GM23338 (cell line): Measurements from ENCODE around the gene ZNF747. TPM values are rescaled to one million over a fixed set of nuclear protein-coding genes. Genes with fewer than 3 reads are reported as not detected.
"Not testable (repeated sequence)": the region's sequence is repeated elsewhere in the genome, so short reads cannot be mapped to it uniquely, and the experiment has no call there.

Experiments used
- ATAC-seq: fragments of 200-7000 bp; cut with Tn5 transposase; 3 replicates; pipeline ENCODE4 v1.9.1; 2020
- DNase-seq: peaks from one replicate; pipeline ENCODE4 v3.0.0-alpha.2; 2015; ENCODE audit warnings: low spot score
- H2AFZ ChIP-seq: fragments of 200-600 bp; sonication (generic); 2 replicates; pipeline ENCODE4 v1.8.0; 2016; ENCODE audit warnings: antibody characterized with exemption, mild to moderate bottlenecking, moderate library complexity
- H3F3A ChIP-seq: fragments of 200-600 bp; sonication (generic); replicated peaks from 2 replicates; pipeline ENCODE4 v1.8.0; 2017; ENCODE audit warnings: antibody characterized with exemption, mixed run types, low read depth
- H3K27ac ChIP-seq: fragments of 200-600 bp; sonication (generic); 2 replicates; pipeline ENCODE4 v1.6.1; 2016; ENCODE audit warnings: low read depth
- H3K27me3 ChIP-seq: fragments of 200-600 bp; sonication (generic); 2 replicates; pipeline ENCODE4 v1.8.0; 2016; ENCODE audit warnings: mild to moderate bottlenecking, mixed run types, moderate library complexity; ENCODE audit not compliant: insufficient read depth
- H3K36me3 ChIP-seq: fragments of 200-600 bp; sonication (generic); 2 replicates; pipeline ENCODE4 v1.8.0; 2016; ENCODE audit warnings: mild to moderate bottlenecking; ENCODE audit not compliant: insufficient read depth
- H3K4me1 ChIP-seq: fragments of 200-600 bp; sonication (generic); 2 replicates; pipeline ENCODE4 v1.8.0; 2016; ENCODE audit warnings: mild to moderate bottlenecking, moderate library complexity; ENCODE audit not compliant: insufficient read depth
- H3K4me2 ChIP-seq: fragments of 200-600 bp; sonication (generic); 2 replicates; pipeline ENCODE4 v1.7.1; 2017; ENCODE audit warnings: mixed run types
- H3K4me3 ChIP-seq: fragments of 200-600 bp; sonication (generic); 2 replicates; pipeline ENCODE4 v1.6.1; 2016; ENCODE audit warnings: mixed run types
- H3K79me2 ChIP-seq: fragments of 200-600 bp; sonication (generic); replicated peaks from 2 replicates; pipeline ENCODE4 v1.8.0; 2017; ENCODE audit warnings: mild to moderate bottlenecking; ENCODE audit not compliant: insufficient read depth
- H3K9me2 ChIP-seq: fragments of 200-600 bp; sonication (generic); 2 replicates; pipeline ENCODE4 v1.8.0; 2017; ENCODE audit not compliant: insufficient read depth
- H4K20me1 ChIP-seq: fragments of 200-600 bp; sonication (generic); replicated peaks from 2 replicates; pipeline ENCODE4 v1.8.0; 2017; ENCODE audit warnings: mild to moderate bottlenecking; ENCODE audit not compliant: insufficient read depth
- H3K27ac Mint-ChIP-seq: 2 replicates; pipeline ENCODE4 v1.8.0; 2020; ENCODE audit warnings: inconsistent platforms, mild to moderate bottlenecking, moderate library complexity, mixed read lengths
- H3K27me3 Mint-ChIP-seq: 3 replicates; pipeline ENCODE4 v1.8.0; 2022; ENCODE audit warnings: low read depth, mild to moderate bottlenecking, moderate library complexity, mixed read lengths, inconsistent platforms; ENCODE audit not compliant: insufficient read depth, poor library complexity
- H3K36me3 Mint-ChIP-seq: 3 replicates; pipeline ENCODE4 v1.8.0; 2021; ENCODE audit warnings: low read depth, mild to moderate bottlenecking, inconsistent platforms, moderate library complexity, mixed read lengths
- H3K4me1 Mint-ChIP-seq: 3 replicates; pipeline ENCODE4 v1.8.0; 2020; ENCODE audit warnings: mild to moderate bottlenecking, inconsistent platforms, mixed read lengths
- H3K4me3 Mint-ChIP-seq: 3 replicates; pipeline ENCODE4 v1.8.0; 2021; ENCODE audit warnings: moderate library complexity, mild to moderate bottlenecking, inconsistent platforms, mixed read lengths
- H3K9me3 Mint-ChIP-seq: 3 replicates; pipeline ENCODE4 v1.8.0; 2020; ENCODE audit warnings: moderate library complexity, mild to moderate bottlenecking, inconsistent platforms, mixed read lengths
- NANOG ChIP-seq: IDR thresholded peaks from 2 replicates; pipeline ENCODE4 v1.6.1; 2016; ENCODE audit warnings: antibody characterized with exemption, borderline replicate concordance
- POLR2AphosphoS5 ChIP-seq: IDR thresholded peaks from 2 replicates; pipeline ENCODE4 v1.6.1; 2016; ENCODE audit warnings: antibody characterized with exemption, low read depth
- polyA plus RNA-seq: library from polyadenylated mRNA; unstranded; fragments of >200 nt; fragmentation: Nextera tagmentation; extraction: Ambion mirVana; gene quantifications from 2 replicates; pipeline ENCODE4 v1.2.1, GENCODE V29; 2016
- total RNA-seq: library from RNA; depleted of rRNA; stranded (reverse); fragments of >200 nt; shearing (Covaris generic); gene quantifications from 2 replicates; pipeline ENCODE4 v1.2.3, GENCODE V29; 2014
- TF ChIP-seq, protein P1 (sequence below), 2 experiments: fragments of 200-600 bp in 1 of 2; sonication (generic) in 1 of 2; conservative IDR thresholded peaks; 2 replicates each; pipeline versions ENCODE4 v1.5.1 to v1.6.1; 2016 to 2017; ENCODE audit warnings: antibody characterized with exemption in 2 of 2, low read depth in 2 of 2, mild to moderate bottlenecking in 2 of 2, moderate library complexity in 1 of 2
- TF ChIP-seq, protein P2 (sequence below): IDR thresholded peaks from 2 replicates; pipeline ENCODE4 v1.6.1; 2016; ENCODE audit warnings: antibody characterized with exemption

ZNF747 gene
- total and polyA plus RNA-seq, 2 experiments from 2014 or later: 4.2 to 12.6 TPM

DNA sequence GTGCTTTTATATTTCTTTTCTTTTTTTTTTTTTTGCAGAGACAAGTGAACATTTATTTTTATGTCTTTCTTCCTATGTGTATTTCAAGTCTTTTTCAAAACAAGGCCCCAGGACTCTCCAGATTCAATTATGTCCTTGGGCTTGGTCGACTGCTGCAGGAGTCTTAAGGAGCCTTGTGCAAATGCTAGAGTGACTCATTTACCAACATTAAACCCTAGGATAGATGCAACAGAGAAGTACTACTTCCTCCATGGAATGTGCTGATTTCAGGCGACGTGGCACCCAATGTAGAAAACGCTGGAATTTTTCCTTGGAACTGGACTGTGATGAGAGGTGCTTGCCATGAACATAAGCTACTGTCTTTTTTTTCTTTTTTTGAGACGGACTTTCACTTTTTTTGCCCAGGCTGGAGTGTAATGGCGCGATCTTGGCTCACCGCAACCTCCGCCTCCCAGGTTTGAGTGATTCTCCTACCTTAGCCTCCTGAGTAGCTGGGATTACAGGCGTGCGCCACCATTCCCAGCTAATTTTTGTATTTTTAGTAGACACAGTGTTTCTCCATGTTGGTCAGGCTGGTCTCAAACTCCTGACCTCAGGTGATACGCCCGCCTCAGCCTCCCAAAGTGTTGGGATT is 1.9 kb upstream of the ZNF747 start:
- H3K36me3 Mint-ChIP-seq: peaks cover 19% of the 10 kb centered on the region
- peak overlapping the region; percentile 82 for H3K4me3 Mint-ChIP-seq
- H3K36me3 ChIP-seq, H3K9me2 ChIP-seq, DNase-seq, ATAC-seq, H3K9me3 Mint-ChIP-seq, H2AFZ ChIP-seq, H3K79me2 ChIP-seq, H4K20me1 ChIP-seq, H3K27me3 ChIP-seq: not testable (repeated sequence)
- peaks cover 22% of the 10 kb centered on the region for H3K4me1 ChIP-seq
- H3K27ac Mint-ChIP-seq: peak overlapping the region; percentile 86
- H3K27me3 Mint-ChIP-seq: peaks cover 12% of the 10 kb centered on the region
- H3K4me1 Mint-ChIP-seq: peaks cover 23% of the 10 kb centered on the region
- H3K27ac ChIP-seq: peak overlapping the region; percentile 100
- H3K4me2 ChIP-seq: peak overlapping the region; percentile 82
- H3F3A ChIP-seq: peaks cover 24% of the 10 kb centered on the region
- peak overlapping the region; percentile 67 for H3K4me3 ChIP-seq

DNA sequence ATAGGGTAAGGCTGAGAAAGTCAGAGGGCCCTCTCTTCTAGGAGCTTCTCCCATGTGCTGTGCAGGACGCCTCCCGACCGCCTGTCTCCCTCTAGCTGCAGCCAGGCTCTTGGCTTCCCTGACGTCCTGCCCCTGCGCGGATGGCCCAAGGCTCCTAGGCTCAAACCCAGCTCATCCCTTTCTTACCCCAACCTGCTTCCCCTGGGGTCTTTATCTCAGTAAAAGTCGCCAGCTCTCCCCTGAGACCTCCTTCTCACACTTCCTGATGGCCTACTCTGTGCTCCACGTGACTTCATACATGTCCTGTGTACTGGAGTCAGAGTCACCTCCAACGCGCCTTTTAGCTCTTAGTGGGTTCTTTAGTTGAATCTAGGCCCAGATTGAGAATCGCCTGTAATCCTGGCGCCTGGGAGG is 1.1 kb upstream of the ZNF747 start:
- Histone ChIP-seq H3K27ac (peak overlapping the region; percentile 100), H2AFZ (no peak overlapping the region), H3K27me3 (no peaks in the 10 kb centered on the region), H3F3A (peaks cover 24% of the 10 kb centered on the region), H3K4me1 (peaks cover 16% of the 10 kb centered on the region), H3K79me2 (peaks cover 6% of the 10 kb centered on the region; the same call in 1 of the 2 replicates), H3K4me3 (peak overlapping the region; percentile 67), H3K4me2 (peak overlapping the region; percentile 82), H3K9me2 (no peaks in the 10 kb centered on the region), H4K20me1 (no peaks in the 10 kb centered on the region), H3K36me3 (no peaks in the 10 kb centered on the region)
- DNase-seq (peak; percentile 87), ATAC-seq (peak; percentile 73)
- Mint-ChIP-seq H3K9me3 (no peaks in the 10 kb centered on the region), H3K36me3 (peaks cover 26% of the 10 kb centered on the region), H3K27me3 (peaks cover 13% of the 10 kb centered on the region), H3K4me1 (peaks cover 23% of the 10 kb centered on the region), H3K27ac (peak overlapping the region; percentile 96), H3K4me3 (peak overlapping the region; percentile 82)
- TF ChIP-seq, protein P1, sequence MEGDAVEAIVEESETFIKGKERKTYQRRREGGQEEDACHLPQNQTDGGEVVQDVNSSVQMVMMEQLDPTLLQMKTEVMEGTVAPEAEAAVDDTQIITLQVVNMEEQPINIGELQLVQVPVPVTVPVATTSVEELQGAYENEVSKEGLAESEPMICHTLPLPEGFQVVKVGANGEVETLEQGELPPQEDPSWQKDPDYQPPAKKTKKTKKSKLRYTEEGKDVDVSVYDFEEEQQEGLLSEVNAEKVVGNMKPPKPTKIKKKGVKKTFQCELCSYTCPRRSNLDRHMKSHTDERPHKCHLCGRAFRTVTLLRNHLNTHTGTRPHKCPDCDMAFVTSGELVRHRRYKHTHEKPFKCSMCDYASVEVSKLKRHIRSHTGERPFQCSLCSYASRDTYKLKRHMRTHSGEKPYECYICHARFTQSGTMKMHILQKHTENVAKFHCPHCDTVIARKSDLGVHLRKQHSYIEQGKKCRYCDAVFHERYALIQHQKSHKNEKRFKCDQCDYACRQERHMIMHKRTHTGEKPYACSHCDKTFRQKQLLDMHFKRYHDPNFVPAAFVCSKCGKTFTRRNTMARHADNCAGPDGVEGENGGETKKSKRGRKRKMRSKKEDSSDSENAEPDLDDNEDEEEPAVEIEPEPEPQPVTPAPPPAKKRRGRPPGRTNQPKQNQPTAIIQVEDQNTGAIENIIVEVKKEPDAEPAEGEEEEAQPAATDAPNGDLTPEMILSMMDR (conservative IDR thresholded peaks at IDR 0.05; ENCODE audit: low read depth in 2 of 2): peak; percentile 43 to 60
- TF ChIP-seq, protein P2, sequence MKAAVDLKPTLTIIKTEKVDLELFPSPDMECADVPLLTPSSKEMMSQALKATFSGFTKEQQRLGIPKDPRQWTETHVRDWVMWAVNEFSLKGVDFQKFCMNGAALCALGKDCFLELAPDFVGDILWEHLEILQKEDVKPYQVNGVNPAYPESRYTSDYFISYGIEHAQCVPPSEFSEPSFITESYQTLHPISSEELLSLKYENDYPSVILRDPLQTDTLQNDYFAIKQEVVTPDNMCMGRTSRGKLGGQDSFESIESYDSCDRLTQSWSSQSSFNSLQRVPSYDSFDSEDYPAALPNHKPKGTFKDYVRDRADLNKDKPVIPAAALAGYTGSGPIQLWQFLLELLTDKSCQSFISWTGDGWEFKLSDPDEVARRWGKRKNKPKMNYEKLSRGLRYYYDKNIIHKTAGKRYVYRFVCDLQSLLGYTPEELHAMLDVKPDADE: no peak

DNA sequence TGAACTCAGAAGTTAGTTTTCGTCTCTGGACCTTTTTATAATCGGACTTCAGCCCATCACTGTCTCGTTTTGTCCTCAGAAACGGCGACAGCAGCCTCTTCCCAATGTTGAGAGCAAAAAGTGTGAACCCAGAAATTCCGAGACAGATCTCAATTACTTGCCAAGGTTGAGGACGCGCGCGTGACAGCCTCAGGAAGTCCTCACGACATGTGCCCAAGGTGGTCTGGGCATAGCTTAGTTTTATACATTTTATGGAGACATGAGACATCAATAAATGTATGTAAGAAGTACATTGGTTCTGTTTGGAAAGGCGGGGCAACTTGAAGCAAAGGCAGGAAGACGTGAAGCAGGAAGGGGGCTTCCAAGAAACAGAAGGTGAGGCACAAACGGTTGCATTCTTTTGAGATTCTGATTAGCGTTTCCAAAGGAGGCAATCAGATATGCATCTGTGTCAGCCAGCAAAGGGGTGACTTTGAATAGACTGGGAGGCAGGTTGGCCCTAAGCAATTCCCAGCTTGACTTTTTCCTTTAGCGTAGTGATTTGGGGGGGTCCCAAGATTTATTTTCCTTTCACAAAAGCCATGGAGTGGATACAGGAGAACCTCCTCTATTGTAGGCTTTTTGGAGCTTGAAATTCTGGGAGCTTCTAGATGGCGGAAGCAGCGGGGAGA is 583 bp upstream of the ZNF747 start:
- Histone ChIP-seq H3K4me2 (peak overlapping the region; percentile 82), H3F3A (peaks cover 24% of the 10 kb centered on the region), H3K27me3 (no peaks in the 10 kb centered on the region), H3K36me3 (no peaks in the 10 kb centered on the region), H3K4me1 (peaks cover 16% of the 10 kb centered on the region), H3K9me2 (no peaks in the 10 kb centered on the region), H2AFZ (peak overlapping the region; percentile 69; the same call in 1 of the 2 replicates), H3K27ac (peak overlapping the region; percentile 100), H3K79me2 (peaks cover 6% of the 10 kb centered on the region; the same call in 1 of the 2 replicates), H3K4me3 (peak overlapping the region; percentile 67), H4K20me1 (no peaks in the 10 kb centered on the region)
- Mint-ChIP-seq H3K27me3 (peaks cover 16% of the 10 kb centered on the region), H3K27ac (peak overlapping the region; percentile 96), H3K4me1 (peaks cover 23% of the 10 kb centered on the region), H3K36me3 (peaks cover 29% of the 10 kb centered on the region), H3K9me3 (no peaks in the 10 kb centered on the region), H3K4me3 (peak overlapping the region; percentile 82)
- peak; percentile 30 for ATAC-seq
- DNase-seq: peak; percentile 76
- TF ChIP-seq NANOG (no peak), POLR2AphosphoS5 (peak; percentile 63)
